ENCODE measurements around the gene NCF4. TPM values are rescaled to one million over a fixed set of nuclear protein-coding genes. Genes with fewer than 3 reads are reported as not detected.

Gene NCF4
- total and polyA plus RNA-seq, 12 donors = 1.1 to 18.9 (median 3.6) TPM

GRCh38 chr22:36872866-36873498 is 12.2 kb downstream of the NCF4 start:
- intact Hi-C loops (cut with DNase I) = loop anchor here in 5 of 10 donors (5.0 to 10.0 kb wide), 3 partner anchors 102 to 172 kb away; no protein-coding TSS in a partner anchor
- ATAC-seq = no peak

GRCh38 chr22:36873614-36874308 is 13.0 kb downstream of the NCF4 start:
- peaks cover 0 to 28% (median 16%) of the 10 kb centered on the region in 9 donors for H3K4me1 ChIP-seq
- peak in 1 of 2 donors; percentile 43 for DNase-seq
- H3K9me3 ChIP-seq = no peaks in the 10 kb centered on the region
- 52 to 58% methylated on average over 6 of the region's 6 CpGs for WGBS, 2 donors
- peak overlapping the region in 9 of 10 donors; percentile 3 to 87 (median 35) for H3K27ac ChIP-seq
- H3K36me3 ChIP-seq = peaks cover 0 to 71% (median 0%) of the 10 kb centered on the region in 9 donors
- peaks cover 0 to 42% (median 27%) of the 10 kb centered on the region in 7 donors for H3K27me3 ChIP-seq
- intact Hi-C loops (cut with DNase I) = loop anchor here in 5 of 10 donors (5.0 to 10.0 kb wide), 3 partner anchors 101 to 171 kb away; no protein-coding TSS in a partner anchor
- peak in 8 of 9 donors; percentile 23 to 63 (median 50) for TF ChIP-seq CTCF (IDR thresholded peaks at IDR 0.05)
- ATAC-seq = peak; percentile 71 to 90 (median 85)
- no peak overlapping the region for H3K4me3 ChIP-seq

More at GRCh38 chr22:36872866-36873498, 12.2 kb downstream of the NCF4 start:
- no peak for TF ChIP-seq CTCF (IDR thresholded peaks at IDR 0.05)
- Histone ChIP-seq H3K36me3 (peaks cover 0 to 65% (median 0%) of the 10 kb centered on the region in 9 donors), H3K4me1 (peaks cover 0 to 28% (median 16%) of the 10 kb centered on the region in 9 donors), H3K27me3 (peaks cover 0 to 43% (median 28%) of the 10 kb centered on the region in 7 donors), H3K9me3 (no peaks in the 10 kb centered on the region), H3K27ac (peak overlapping the region in 4 of 10 donors; percentile 63 to 87 (median 78)), H3K4me3 (no peak overlapping the region)
- WGBS, 2 donors = 92 to 96% methylated on average over 2 of the region's 2 CpGs
- DNase-seq = no peak

GRCh38 chr22:36874309-36874696 is 13.5 kb downstream of the NCF4 start:
- peaks cover 0 to 67% (median 0%) of the 10 kb centered on the region in 9 donors for H3K36me3 ChIP-seq
- 54 to 57% methylated on average over 2 of the region's 2 CpGs for WGBS, 2 donors
- peak overlapping the region in 8 of 10 donors; percentile 3 to 87 (median 46) for H3K27ac ChIP-seq
- H3K9me3 ChIP-seq = no peaks in the 10 kb centered on the region
- DNase-seq (no peak), ATAC-seq (peak in 3 of 8 donors; percentile 22 to 33 (median 24))
- peaks cover 0 to 37% (median 25%) of the 10 kb centered on the region in 7 donors for H3K27me3 ChIP-seq
- H3K4me1 ChIP-seq = peaks cover 0 to 28% (median 16%) of the 10 kb centered on the region in 9 donors
- intact Hi-C loops (cut with DNase I) = loop anchor here in 5 of 10 donors (5.0 to 10.0 kb wide), 3 partner anchors 100 to 170 kb away; no protein-coding TSS in a partner anchor
- TF ChIP-seq CTCF (IDR thresholded peaks at IDR 0.05) = no peak
- no peak overlapping the region for H3K4me3 ChIP-seq

- H3K36me3 ChIP-seq = peaks cover 0 to 62% (median 0%) of the 10 kb centered on the region in 9 donors
- peaks cover 0 to under 1% (median 0%) of the 10 kb centered on the region in 11 donors for H3K9me3 ChIP-seq
- WGBS, 2 donors = 83 to 87% methylated on average over 8 to 9 of the region's 9 CpGs
- H3K27ac ChIP-seq = peak overlapping the region in 5 of 10 donors; percentile 30 to 87 (median 71)
- ATAC-seq (no peak), DNase-seq (no peak)
- TF ChIP-seq CTCF (IDR thresholded peaks at IDR 0.05) = no peak
- no peak overlapping the region for H3K4me3 ChIP-seq
- H3K4me1 ChIP-seq = peaks cover 0 to 28% (median 16%) of the 10 kb centered on the region in 9 donors
- intact Hi-C loops (cut with DNase I) = loop anchor here in 6 of 10 donors (5.0 to 10.0 kb wide), 3 partner anchors 100 to 170 kb away; no protein-coding TSS in a partner anchor
- peaks cover 0 to 33% (median 21%) of the 10 kb centered on the region in 7 donors for H3K27me3 ChIP-seq
These were observed 13.9 kb downstream of the NCF4 start for GRCh38 chr22:36874736-36875135.

Data from heart right ventricle (tissue), 16 donors.